Neural cell (in vitro differentiated cells): ENCODE measurements around the gene SPACA6. TPM values are rescaled to one million over a fixed set of nuclear protein-coding genes. Genes with fewer than 3 reads are reported as not detected.

ENCODE experiments used
- H2AFZ ChIP-seq: fragments of 200-600, 300-800 bp; sonication (generic), shearing (Covaris generic); 2 replicates; pipeline ENCODE4 v1.6.0; 2014; ENCODE audit warnings: low read depth, mild to moderate bottlenecking, antibody characterized with exemption, low read length, moderate library complexity
- H3F3A ChIP-seq: fragments of 200-600 bp; shearing (Covaris generic); 2 replicates; pipeline ENCODE4 v1.6.1; 2016; ENCODE audit warnings: mild to moderate bottlenecking, moderate library complexity, mixed read lengths, antibody characterized with exemption, low read length; ENCODE audit not compliant: insufficient read depth, poor library complexity, severe bottlenecking
- H3K27ac ChIP-seq: fragments of 200-600, 300-800 bp; sonication (generic), shearing (Covaris generic); 2 replicates; pipeline ENCODE4 v1.5.1; 2014; ENCODE audit warnings: mild to moderate bottlenecking, low read length, moderate library complexity
- H3K27me3 ChIP-seq: fragments of 300-800, 200-600 bp; sonication (generic), shearing (Covaris generic); 2 replicates; pipeline ENCODE4 v1.6.0; 2014; ENCODE audit warnings: mild to moderate bottlenecking, low read depth, low read length, moderate library complexity; ENCODE audit not compliant: insufficient read depth
- H3K36me3 ChIP-seq: fragments of 300-800, 200-600 bp; sonication (generic), shearing (Covaris generic); 2 replicates; pipeline ENCODE4 v1.5.1; 2014; ENCODE audit warnings: mild to moderate bottlenecking, antibody characterized with exemption, low read length, moderate library complexity; ENCODE audit not compliant: insufficient read depth
- H3K4me2 ChIP-seq: fragments of 300-800, 200-600 bp; sonication (generic), shearing (Covaris generic); 2 replicates; pipeline ENCODE4 v1.6.0; 2014; ENCODE audit warnings: mild to moderate bottlenecking, low read length
- H3K4me3 ChIP-seq: fragments of 300-800, 200-600 bp; sonication (generic), shearing (Covaris generic); 2 replicates; pipeline ENCODE4 v1.5.1; 2014; ENCODE audit warnings: mild to moderate bottlenecking, low read length, moderate library complexity
- H3K79me2 ChIP-seq: fragments of 200-600 bp; shearing (Covaris generic); replicated peaks from 2 replicates; pipeline ENCODE4 v1.6.0; 2014; ENCODE audit warnings: mild to moderate bottlenecking, low read length, moderate library complexity; ENCODE audit not compliant: insufficient read depth
- H3K9ac ChIP-seq: fragments of 300-800, 200-600 bp; sonication (generic), shearing (Covaris generic); 2 replicates; pipeline ENCODE4 v1.6.1; 2016; ENCODE audit warnings: mild to moderate bottlenecking, low read length, mixed read lengths
- H3K9me2 ChIP-seq: fragments of 200-600 bp; shearing (Covaris generic); 2 replicates; pipeline ENCODE4 v1.6.1; 2016; ENCODE audit warnings: mild to moderate bottlenecking, low read length, mixed read lengths; ENCODE audit not compliant: insufficient read depth
- H3K9me3 ChIP-seq: fragments of 200-600, 300-800 bp; sonication (generic), shearing (Covaris generic); 2 replicates; pipeline ENCODE4 v1.6.1; 2016; ENCODE audit warnings: mild to moderate bottlenecking, mixed run types, low read length, moderate library complexity, mixed read lengths
- H4K20me1 ChIP-seq: fragments of 200-600 bp; shearing (Covaris generic); 2 replicates; pipeline ENCODE4 v1.6.1; 2016; ENCODE audit warnings: mild to moderate bottlenecking, mixed run types; ENCODE audit not compliant: insufficient read depth
- EP300 ChIP-seq: fragments of 450-650 bp; conservative IDR thresholded peaks from 2 replicates; pipeline ENCODE4 v1.6.1; 2014; ENCODE audit warnings: antibody characterized with exemption, mild to moderate bottlenecking, moderate library complexity; ENCODE audit not compliant: poor library complexity, severe bottlenecking
- EZH2 ChIP-seq: fragments of 200-600, 300-800 bp; shearing (Covaris generic), sonication (generic); IDR thresholded peaks from 2 replicates; pipeline ENCODE4 v1.6.1; 2014; ENCODE audit warnings: antibody characterized with exemption, low read length, borderline replicate concordance, mild to moderate bottlenecking; ENCODE audit not compliant: insufficient read depth, poor library complexity, severe bottlenecking
- MXI1 ChIP-seq: fragments of 450-650 bp; conservative IDR thresholded peaks from 2 replicates; pipeline ENCODE4 v1.6.1; 2014; ENCODE audit warnings: antibody characterized with exemption, mild to moderate bottlenecking; ENCODE audit not compliant: poor library complexity, severe bottlenecking
- POLR2AphosphoS5 ChIP-seq: IDR thresholded peaks from 2 replicates; pipeline ENCODE4 v1.6.1; 2012
- RAD21 ChIP-seq: fragments of 450-650 bp; conservative IDR thresholded peaks from 2 replicates; pipeline ENCODE4 v1.6.1; 2014; ENCODE audit warnings: antibody characterized with exemption, mild to moderate bottlenecking, moderate library complexity
- SMC3 ChIP-seq: fragments of 450-650 bp; conservative IDR thresholded peaks from 2 replicates; pipeline ENCODE4 v1.6.1; 2014; ENCODE audit warnings: antibody characterized with exemption, mild to moderate bottlenecking, moderate library complexity; ENCODE audit not compliant: poor library complexity
- TAF1 ChIP-seq: IDR thresholded peaks from 2 replicates; pipeline ENCODE4 v1.6.1; 2012; ENCODE audit warnings: low read depth
- polyA plus RNA-seq: library from polyadenylated mRNA; depleted of rRNA; stranded (reverse); fragments of >200 nt; gene quantifications from 2 replicates; pipeline ENCODE4 v1.2.3, GENCODE V29; 2014
- TF ChIP-seq, protein P1 (sequence below): IDR thresholded peaks from 2 replicates; pipeline ENCODE4 v1.6.1; 2012; ENCODE audit warnings: borderline replicate concordance
- TF ChIP-seq, protein P2 (sequence below): fragments of 450-650 bp; IDR thresholded peaks from 2 replicates; pipeline ENCODE4 v1.5.1; 2014; ENCODE audit warnings: antibody characterized with exemption, mild to moderate bottlenecking, moderate library complexity; ENCODE audit not compliant: poor library complexity, severe bottlenecking

Gene SPACA6
- polyA plus RNA-seq, 1 donor from 2014 or later, result 5.2 TPM

DNA sequence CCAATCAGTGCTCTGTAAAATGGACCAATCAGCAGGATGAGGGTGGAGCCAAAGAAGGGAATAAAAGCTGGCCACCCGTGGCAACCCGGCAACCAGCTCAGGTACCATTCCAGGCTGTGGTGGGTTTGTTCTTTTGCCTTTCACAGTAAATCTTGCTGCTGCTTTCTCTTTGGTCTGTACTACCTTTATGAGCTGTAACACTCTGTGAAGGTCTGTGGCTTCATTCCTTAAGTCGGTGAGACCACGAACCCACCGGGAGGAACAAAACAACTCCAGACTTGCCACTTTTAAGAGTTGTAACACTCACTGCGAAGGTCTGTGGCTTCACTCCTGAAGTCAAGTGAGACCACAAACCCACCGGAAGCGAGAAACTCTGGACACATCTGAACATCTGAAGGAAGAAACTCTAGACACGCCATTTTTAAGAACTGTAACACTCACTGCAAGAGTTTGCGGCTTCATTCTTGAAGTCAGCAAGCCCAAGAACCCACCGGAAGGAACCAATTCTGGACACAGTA, 16.5 kb upstream of the SPACA6 start:
- Histone ChIP-seq H3K9me3 (no peaks in the 10 kb centered on the region), H3K27ac (no peak overlapping the region), H3K79me2 (no peaks in the 10 kb centered on the region), H2AFZ (no peak overlapping the region), H3K9me2 (no peaks in the 10 kb centered on the region), H3K4me2 (no peak overlapping the region), H3K4me3 (no peak overlapping the region), H3K27me3 (no peaks in the 10 kb centered on the region), H3K9ac (no peak overlapping the region), H3F3A (no peaks in the 10 kb centered on the region), H3K36me3 (no peaks in the 10 kb centered on the region), H4K20me1 (no peaks in the 10 kb centered on the region)
- TF ChIP-seq EZH2 (no peak), TAF1 (no peak), POLR2AphosphoS5 (no peak), SMC3 (no peak), RAD21 (no peak), MXI1 (no peak), EP300 (no peak)
- TF ChIP-seq, protein P1, sequence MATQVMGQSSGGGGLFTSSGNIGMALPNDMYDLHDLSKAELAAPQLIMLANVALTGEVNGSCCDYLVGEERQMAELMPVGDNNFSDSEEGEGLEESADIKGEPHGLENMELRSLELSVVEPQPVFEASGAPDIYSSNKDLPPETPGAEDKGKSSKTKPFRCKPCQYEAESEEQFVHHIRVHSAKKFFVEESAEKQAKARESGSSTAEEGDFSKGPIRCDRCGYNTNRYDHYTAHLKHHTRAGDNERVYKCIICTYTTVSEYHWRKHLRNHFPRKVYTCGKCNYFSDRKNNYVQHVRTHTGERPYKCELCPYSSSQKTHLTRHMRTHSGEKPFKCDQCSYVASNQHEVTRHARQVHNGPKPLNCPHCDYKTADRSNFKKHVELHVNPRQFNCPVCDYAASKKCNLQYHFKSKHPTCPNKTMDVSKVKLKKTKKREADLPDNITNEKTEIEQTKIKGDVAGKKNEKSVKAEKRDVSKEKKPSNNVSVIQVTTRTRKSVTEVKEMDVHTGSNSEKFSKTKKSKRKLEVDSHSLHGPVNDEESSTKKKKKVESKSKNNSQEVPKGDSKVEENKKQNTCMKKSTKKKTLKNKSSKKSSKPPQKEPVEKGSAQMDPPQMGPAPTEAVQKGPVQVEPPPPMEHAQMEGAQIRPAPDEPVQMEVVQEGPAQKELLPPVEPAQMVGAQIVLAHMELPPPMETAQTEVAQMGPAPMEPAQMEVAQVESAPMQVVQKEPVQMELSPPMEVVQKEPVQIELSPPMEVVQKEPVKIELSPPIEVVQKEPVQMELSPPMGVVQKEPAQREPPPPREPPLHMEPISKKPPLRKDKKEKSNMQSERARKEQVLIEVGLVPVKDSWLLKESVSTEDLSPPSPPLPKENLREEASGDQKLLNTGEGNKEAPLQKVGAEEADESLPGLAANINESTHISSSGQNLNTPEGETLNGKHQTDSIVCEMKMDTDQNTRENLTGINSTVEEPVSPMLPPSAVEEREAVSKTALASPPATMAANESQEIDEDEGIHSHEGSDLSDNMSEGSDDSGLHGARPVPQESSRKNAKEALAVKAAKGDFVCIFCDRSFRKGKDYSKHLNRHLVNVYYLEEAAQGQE, result no peak
- TF ChIP-seq, protein P2, sequence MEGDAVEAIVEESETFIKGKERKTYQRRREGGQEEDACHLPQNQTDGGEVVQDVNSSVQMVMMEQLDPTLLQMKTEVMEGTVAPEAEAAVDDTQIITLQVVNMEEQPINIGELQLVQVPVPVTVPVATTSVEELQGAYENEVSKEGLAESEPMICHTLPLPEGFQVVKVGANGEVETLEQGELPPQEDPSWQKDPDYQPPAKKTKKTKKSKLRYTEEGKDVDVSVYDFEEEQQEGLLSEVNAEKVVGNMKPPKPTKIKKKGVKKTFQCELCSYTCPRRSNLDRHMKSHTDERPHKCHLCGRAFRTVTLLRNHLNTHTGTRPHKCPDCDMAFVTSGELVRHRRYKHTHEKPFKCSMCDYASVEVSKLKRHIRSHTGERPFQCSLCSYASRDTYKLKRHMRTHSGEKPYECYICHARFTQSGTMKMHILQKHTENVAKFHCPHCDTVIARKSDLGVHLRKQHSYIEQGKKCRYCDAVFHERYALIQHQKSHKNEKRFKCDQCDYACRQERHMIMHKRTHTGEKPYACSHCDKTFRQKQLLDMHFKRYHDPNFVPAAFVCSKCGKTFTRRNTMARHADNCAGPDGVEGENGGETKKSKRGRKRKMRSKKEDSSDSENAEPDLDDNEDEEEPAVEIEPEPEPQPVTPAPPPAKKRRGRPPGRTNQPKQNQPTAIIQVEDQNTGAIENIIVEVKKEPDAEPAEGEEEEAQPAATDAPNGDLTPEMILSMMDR, result no peak

DNA sequence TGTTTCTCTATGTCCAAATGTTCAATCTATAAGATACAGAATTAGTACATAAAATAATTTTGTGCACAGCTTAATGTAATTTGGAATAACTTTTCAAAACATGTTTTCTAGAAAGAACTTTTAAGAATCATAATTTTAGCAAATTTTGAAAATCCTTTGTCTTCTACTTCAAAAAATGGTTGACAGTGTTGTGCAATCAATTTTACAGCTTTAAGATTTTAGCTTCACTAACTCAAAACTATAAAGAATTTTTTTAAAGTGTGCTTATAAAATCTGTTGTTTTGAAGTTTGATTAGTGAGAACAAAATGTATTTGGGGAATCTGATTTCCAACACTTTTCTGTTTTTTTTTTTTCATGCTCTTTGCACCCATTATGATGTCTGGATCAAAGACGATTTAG, 12.7 kb upstream of the SPACA6 start:
- no peak overlapping the region for H3K27ac ChIP-seq
- H3F3A ChIP-seq, result no peaks in the 10 kb centered on the region
- TF ChIP-seq MXI1 (no peak), EP300 (no peak), SMC3 (no peak), TAF1 (no peak), EZH2 (no peak), RAD21 (no peak), POLR2AphosphoS5 (no peak)
- TF ChIP-seq, protein P1, result no peak
- TF ChIP-seq, protein P2, result no peak
- no peak overlapping the region for H3K9ac ChIP-seq
- H2AFZ ChIP-seq, result no peak overlapping the region
- H4K20me1 ChIP-seq, result no peaks in the 10 kb centered on the region
- no peaks in the 10 kb centered on the region for H3K79me2 ChIP-seq
- H3K9me2 ChIP-seq, result no peaks in the 10 kb centered on the region
- H3K4me3 ChIP-seq, result no peak overlapping the region
- no peaks in the 10 kb centered on the region for H3K9me3 ChIP-seq
- no peaks in the 10 kb centered on the region for H3K36me3 ChIP-seq
- H3K27me3 ChIP-seq, result no peaks in the 10 kb centered on the region
- no peak overlapping the region for H3K4me2 ChIP-seq
